SW480 (cell line): ENCODE results near the gene SH2D1A.
A peak's percentile ranks its signal among the peaks of the same experiment; 100 is the strongest.
"Not testable (repeated sequence)": the region's sequence is repeated elsewhere in the genome, so short reads cannot be mapped to it uniquely, and the experiment has no call there.

Experiments
- DNase-seq: peaks from one replicate; pipeline ENCODE4 v3.0.0-alpha.2; 2016; ENCODE audit warnings: low spot score

SH2D1A gene

GRCh38 chrX:124354648-124355047 lies 8.3 kb downstream of the SH2D1A start:
- no peak for DNase-seq

GRCh38 chrX:124358800-124359383 lies 12.5 kb downstream of the SH2D1A start:
- DNase-seq: no peak

- DNase-seq: no peak
These were observed 15.7 kb downstream of the SH2D1A start for GRCh38 chrX:124362072-124362471.

GRCh38 chrX:124362761-124363160 lies 16.4 kb downstream of the SH2D1A start:
- no peak for DNase-seq

GRCh38 chrX:124369722-124370121 lies 23.4 kb downstream of the SH2D1A start:
- DNase-seq: no peak

- no peak for DNase-seq
These were observed 27.0 kb downstream of the SH2D1A start for GRCh38 chrX:124373348-124373747.

- no peak for DNase-seq
These were observed 32.3 kb downstream of the SH2D1A start for GRCh38 chrX:124378643-124379042.

GRCh38 chrX:124383354-124383753 lies 37.0 kb downstream of the SH2D1A start:
- DNase-seq: no peak

- DNase-seq: no peak
These were observed 40.0 kb downstream of the SH2D1A start for GRCh38 chrX:124386401-124386800.

GRCh38 chrX:124388562-124388961 lies 42.2 kb downstream of the SH2D1A start:
- peak; percentile 58 for DNase-seq

- DNase-seq: no peak
These were observed 46.4 kb downstream of the SH2D1A start for GRCh38 chrX:124392794-124393193.

GRCh38 chrX:124393238-124393637 lies 46.9 kb downstream of the SH2D1A start:
- DNase-seq: no peak

GRCh38 chrX:124393659-124394058 lies 47.3 kb downstream of the SH2D1A start:
- no peak for DNase-seq

GRCh38 chrX:124395145-124395880 lies 49.0 kb downstream of the SH2D1A start:
- no peak for DNase-seq

GRCh38 chrX:124401696-124402095 lies 55.3 kb downstream of the SH2D1A start:
- no peak for DNase-seq

GRCh38 chrX:124405868-124406267 lies 59.5 kb downstream of the SH2D1A start:
- no peak for DNase-seq

- peak; percentile 66 for DNase-seq
These were observed 60.1 kb downstream of the SH2D1A start for GRCh38 chrX:124406294-124407014.

GRCh38 chrX:124407226-124407625 lies 60.9 kb downstream of the SH2D1A start:
- DNase-seq: no peak

- not testable (repeated sequence) for DNase-seq
These were observed 62.0 kb downstream of the SH2D1A start for GRCh38 chrX:124408380-124408779.

- no peak for DNase-seq
These were observed 66.9 kb downstream of the SH2D1A start for GRCh38 chrX:124413244-124413643.

- DNase-seq: no peak
These were observed 67.9 kb downstream of the SH2D1A start for GRCh38 chrX:124414281-124414680.

- DNase-seq: no peak
These were observed 68.9 kb downstream of the SH2D1A start for GRCh38 chrX:124415115-124415800.
